ENCODE results near the gene CLCN3.

DNA sequence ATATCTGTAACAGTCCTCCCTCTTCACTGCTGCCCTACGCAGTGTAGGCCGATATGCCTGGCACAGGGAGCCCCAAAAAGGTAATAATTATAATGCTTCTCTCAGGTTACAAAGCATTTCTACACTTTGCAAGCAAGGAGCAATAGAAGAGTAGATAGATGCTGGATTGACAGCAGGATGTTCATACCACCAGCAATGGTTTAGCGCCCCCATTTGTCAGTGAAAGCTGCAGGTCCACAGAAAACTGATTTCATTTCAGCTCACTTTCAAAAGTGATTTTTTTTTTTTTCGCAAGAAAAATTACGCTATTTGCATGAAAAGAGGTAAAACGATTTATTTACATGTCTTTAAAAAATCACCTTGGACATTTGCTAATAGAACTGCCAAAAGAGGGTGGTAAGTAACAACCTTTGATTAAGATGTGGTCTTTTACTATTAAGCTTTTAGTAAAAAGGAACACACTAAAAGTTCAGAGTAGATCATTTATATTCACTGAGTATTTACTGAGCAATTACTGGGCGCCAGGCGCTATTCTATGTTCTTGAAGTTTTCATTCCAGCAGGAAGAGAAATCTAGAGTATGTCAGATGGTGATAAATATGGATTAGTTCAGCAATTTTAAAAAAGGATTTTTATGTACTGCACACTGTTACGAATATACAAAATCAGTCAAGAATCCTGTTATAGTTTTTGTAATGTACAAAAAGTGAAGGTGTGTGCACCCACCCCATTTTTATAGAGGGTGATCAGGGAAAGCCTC, 103.0 kb downstream of the CLCN3 start:
- no peak for TF ChIP-seq POLR2A (IDR thresholded peaks at IDR 0.05; ENCODE audit: extremely low read depth, insufficient read length)
- TF ChIP-seq, protein P1, sequence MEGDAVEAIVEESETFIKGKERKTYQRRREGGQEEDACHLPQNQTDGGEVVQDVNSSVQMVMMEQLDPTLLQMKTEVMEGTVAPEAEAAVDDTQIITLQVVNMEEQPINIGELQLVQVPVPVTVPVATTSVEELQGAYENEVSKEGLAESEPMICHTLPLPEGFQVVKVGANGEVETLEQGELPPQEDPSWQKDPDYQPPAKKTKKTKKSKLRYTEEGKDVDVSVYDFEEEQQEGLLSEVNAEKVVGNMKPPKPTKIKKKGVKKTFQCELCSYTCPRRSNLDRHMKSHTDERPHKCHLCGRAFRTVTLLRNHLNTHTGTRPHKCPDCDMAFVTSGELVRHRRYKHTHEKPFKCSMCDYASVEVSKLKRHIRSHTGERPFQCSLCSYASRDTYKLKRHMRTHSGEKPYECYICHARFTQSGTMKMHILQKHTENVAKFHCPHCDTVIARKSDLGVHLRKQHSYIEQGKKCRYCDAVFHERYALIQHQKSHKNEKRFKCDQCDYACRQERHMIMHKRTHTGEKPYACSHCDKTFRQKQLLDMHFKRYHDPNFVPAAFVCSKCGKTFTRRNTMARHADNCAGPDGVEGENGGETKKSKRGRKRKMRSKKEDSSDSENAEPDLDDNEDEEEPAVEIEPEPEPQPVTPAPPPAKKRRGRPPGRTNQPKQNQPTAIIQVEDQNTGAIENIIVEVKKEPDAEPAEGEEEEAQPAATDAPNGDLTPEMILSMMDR (IDR thresholded peaks at IDR 0.05; ENCODE audit: low read depth, low read length), result peak; percentile 12

All from NB4 (cell line).